Measurements from ENCODE around the gene MGAT4A.

MGAT4A gene

DNA sequence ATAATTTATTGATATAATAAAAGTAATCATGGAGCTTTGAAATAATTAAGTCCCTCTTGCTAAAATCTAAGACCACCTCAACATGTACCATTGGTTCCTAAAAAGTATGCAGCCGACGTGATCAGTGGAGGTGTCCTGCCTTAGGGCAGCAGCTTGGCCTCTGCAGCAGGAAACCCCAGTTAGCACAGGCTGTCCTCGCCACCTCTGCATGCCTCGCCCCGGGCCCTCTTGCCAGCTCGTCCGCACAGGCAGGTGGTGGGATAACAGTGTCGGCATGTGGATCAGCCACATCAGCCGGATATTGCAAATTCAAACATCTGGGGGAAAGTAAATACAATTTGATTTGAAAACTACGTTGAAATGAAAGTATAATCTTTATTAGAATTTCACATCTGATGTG is 145.5 kb downstream of the MGAT4A start (continued):
- TF ChIP-seq, protein P1, sequence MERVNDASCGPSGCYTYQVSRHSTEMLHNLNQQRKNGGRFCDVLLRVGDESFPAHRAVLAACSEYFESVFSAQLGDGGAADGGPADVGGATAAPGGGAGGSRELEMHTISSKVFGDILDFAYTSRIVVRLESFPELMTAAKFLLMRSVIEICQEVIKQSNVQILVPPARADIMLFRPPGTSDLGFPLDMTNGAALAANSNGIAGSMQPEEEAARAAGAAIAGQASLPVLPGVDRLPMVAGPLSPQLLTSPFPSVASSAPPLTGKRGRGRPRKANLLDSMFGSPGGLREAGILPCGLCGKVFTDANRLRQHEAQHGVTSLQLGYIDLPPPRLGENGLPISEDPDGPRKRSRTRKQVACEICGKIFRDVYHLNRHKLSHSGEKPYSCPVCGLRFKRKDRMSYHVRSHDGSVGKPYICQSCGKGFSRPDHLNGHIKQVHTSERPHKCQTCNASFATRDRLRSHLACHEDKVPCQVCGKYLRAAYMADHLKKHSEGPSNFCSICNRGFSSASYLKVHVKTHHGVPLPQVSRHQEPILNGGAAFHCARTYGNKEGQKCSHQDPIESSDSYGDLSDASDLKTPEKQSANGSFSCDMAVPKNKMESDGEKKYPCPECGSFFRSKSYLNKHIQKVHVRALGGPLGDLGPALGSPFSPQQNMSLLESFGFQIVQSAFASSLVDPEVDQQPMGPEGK (CRISPR knock-in tag; IDR thresholded peaks at IDR 0.05; ENCODE audit: borderline replicate concordance) = no peak

DNA sequence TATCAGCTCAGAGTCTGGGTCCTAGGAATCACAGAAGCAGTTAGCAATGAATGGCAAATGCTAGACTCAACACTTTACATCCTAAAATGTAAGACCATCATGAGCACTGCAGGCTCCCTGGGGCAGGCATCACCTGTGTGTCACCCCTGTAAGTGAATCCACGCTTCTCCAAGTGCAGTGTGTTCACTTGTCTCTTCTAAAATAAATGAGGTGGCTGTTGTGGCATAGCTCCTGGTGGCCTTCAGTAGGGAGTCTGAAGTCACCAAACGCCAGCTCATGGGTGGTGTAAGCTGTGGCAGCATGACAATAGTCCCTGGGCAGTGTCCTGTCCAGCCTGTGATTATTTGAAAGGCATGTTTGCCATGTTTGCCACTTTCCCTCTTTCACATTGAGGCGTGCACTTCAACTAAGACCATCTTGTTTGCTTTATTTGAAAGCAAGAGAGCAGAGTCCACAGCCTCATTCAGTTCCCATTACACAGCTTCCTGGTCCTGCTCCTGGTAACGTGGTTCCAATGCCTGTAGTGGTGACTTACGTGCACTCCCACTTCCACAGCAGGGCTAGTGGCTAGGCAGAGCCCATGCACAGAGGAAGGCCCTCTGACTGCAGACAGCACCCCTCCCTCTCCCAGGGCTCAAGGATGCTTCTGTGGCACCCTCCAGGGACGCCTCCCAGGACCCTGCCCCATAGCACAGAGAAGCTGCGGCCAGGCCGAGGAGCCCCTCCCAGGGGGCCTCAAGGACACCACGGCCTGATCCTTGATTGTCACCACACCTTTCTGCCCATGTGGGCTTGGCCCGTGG is 146.9 kb downstream of the MGAT4A start:
- no peak for ATAC-seq
- TF ChIP-seq SNAI2 (CRISPR knock-in tag; IDR thresholded peaks at IDR 0.05) (no peak), TOX (CRISPR knock-in tag; IDR thresholded peaks at IDR 0.05; ENCODE audit: borderline replicate concordance) (no peak), CSDC2 (CRISPR knock-in tag; IDR thresholded peaks at IDR 0.05) (no peak), ZNF8 (CRISPR knock-in tag; IDR thresholded peaks at IDR 0.05) (no peak), ZNF70 (CRISPR knock-in tag; IDR thresholded peaks at IDR 0.05) (no peak), ARNTL (CRISPR knock-in tag; IDR thresholded peaks at IDR 0.05; ENCODE audit: borderline replicate concordance, low read depth) (no peak), ZNF565 (CRISPR knock-in tag; conservative IDR thresholded peaks at IDR 0.05; ENCODE audit: low read depth) (no peak), GLIS3 (CRISPR knock-in tag; IDR thresholded peaks at IDR 0.05) (no peak), RARB (CRISPR knock-in tag; IDR thresholded peaks at IDR 0.05) (no peak), ZFP3 (CRISPR knock-in tag; IDR thresholded peaks at IDR 0.05) (no peak), TCF4 (CRISPR knock-in tag; IDR thresholded peaks at IDR 0.05; ENCODE audit: borderline replicate concordance) (no peak), ZC3H10 (CRISPR knock-in tag; IDR thresholded peaks at IDR 0.05) (no peak)
- TF ChIP-seq, protein P2, sequence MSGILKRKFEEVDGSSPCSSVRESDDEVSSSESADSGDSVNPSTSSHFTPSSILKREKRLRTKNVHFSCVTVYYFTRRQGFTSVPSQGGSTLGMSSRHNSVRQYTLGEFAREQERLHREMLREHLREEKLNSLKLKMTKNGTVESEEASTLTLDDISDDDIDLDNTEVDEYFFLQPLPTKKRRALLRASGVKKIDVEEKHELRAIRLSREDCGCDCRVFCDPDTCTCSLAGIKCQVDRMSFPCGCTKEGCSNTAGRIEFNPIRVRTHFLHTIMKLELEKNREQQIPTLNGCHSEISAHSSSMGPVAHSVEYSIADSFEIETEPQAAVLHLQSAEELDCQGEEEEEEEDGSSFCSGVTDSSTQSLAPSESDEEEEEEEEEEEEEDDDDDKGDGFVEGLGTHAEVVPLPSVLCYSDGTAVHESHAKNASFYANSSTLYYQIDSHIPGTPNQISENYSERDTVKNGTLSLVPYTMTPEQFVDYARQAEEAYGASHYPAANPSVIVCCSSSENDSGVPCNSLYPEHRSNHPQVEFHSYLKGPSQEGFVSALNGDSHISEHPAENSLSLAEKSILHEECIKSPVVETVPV (CRISPR knock-in tag; IDR thresholded peaks at IDR 0.05) = no peak

DNA sequence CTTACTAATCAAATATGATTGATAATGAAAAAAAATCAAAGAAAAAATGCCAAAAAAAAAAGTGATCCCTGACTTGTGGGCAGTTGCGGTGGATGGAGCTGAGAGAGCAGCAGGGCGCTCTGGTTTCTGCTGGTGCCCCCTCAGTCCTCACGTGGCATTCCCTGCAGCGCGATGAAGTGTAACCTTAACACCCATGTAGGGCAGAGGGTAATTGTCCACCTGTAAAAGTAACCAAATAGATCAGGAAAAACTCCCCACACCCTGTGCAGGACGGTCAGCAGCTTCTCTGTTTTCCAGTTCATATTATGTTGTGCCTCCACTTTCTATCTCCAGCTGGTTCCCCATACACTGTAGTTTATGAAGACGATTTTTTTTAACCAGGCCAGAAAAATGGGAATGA is 147.7 kb downstream of the MGAT4A start:
- TF ChIP-seq ZNF70 (CRISPR knock-in tag; IDR thresholded peaks at IDR 0.05) (no peak), TOX (CRISPR knock-in tag; IDR thresholded peaks at IDR 0.05; ENCODE audit: borderline replicate concordance) (no peak), PPARA (CRISPR knock-in tag; IDR thresholded peaks at IDR 0.05; ENCODE audit: borderline replicate concordance) (no peak), BACH2 (CRISPR knock-in tag; IDR thresholded peaks at IDR 0.05; ENCODE audit: borderline replicate concordance) (no peak), SNAI2 (CRISPR knock-in tag; IDR thresholded peaks at IDR 0.05) (no peak), ISL1 (CRISPR knock-in tag; IDR thresholded peaks at IDR 0.05) (no peak), TCF4 (CRISPR knock-in tag; IDR thresholded peaks at IDR 0.05; ENCODE audit: borderline replicate concordance) (no peak)
- TF ChIP-seq, protein P1 (CRISPR knock-in tag; IDR thresholded peaks at IDR 0.05; ENCODE audit: borderline replicate concordance) = no peak
- TF ChIP-seq, protein P3, sequence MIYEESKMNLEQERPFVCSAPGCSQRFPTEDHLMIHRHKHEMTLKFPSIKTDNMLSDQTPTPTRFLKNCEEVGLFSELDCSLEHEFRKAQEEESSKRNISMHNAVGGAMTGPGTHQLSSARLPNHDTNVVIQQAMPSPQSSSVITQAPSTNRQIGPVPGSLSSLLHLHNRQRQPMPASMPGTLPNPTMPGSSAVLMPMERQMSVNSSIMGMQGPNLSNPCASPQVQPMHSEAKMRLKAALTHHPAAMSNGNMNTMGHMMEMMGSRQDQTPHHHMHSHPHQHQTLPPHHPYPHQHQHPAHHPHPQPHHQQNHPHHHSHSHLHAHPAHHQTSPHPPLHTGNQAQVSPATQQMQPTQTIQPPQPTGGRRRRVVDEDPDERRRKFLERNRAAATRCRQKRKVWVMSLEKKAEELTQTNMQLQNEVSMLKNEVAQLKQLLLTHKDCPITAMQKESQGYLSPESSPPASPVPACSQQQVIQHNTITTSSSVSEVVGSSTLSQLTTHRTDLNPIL (CRISPR knock-in tag; IDR thresholded peaks at IDR 0.05; ENCODE audit: low read depth) = no peak
- TF ChIP-seq, protein P2 (CRISPR knock-in tag; IDR thresholded peaks at IDR 0.05) = no peak
- ATAC-seq = no peak

DNA sequence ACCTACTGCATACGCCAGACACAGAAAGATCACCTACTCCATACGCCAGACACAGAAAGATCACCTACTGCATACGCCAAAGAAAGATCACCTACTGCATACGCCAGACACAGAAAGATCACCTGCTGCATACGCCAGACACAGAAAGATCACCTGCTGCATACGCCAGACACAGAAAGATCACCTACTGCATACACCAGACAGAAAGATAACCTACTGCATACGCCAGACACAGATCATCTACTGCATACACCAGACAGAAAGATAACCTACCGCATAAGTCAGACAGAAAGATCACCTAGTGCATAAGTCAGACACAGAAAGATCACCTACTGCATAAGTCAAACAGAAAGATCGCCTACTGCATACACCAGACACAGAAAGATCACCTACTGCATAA is 148.4 kb downstream of the MGAT4A start:
- TF ChIP-seq, protein P1 (CRISPR knock-in tag; IDR thresholded peaks at IDR 0.05; ENCODE audit: borderline replicate concordance) = no peak
- no peak for TF ChIP-seq ARNTL (CRISPR knock-in tag; IDR thresholded peaks at IDR 0.05; ENCODE audit: borderline replicate concordance, low read depth)
- TF ChIP-seq GLIS3 (CRISPR knock-in tag; IDR thresholded peaks at IDR 0.05) = no peak
- TF ChIP-seq CSDC2 (CRISPR knock-in tag; IDR thresholded peaks at IDR 0.05) = no peak
- TF ChIP-seq RARB (CRISPR knock-in tag; IDR thresholded peaks at IDR 0.05) = no peak
- no peak for TF ChIP-seq ZC3H10 (CRISPR knock-in tag; IDR thresholded peaks at IDR 0.05)
- TF ChIP-seq TCF4 (CRISPR knock-in tag; IDR thresholded peaks at IDR 0.05; ENCODE audit: borderline replicate concordance) = no peak
- no peak for TF ChIP-seq BACH2 (CRISPR knock-in tag; IDR thresholded peaks at IDR 0.05; ENCODE audit: borderline replicate concordance)
- no peak for TF ChIP-seq OSR1 (CRISPR knock-in tag; IDR thresholded peaks at IDR 0.05)
- TF ChIP-seq ZNF565 (CRISPR knock-in tag; conservative IDR thresholded peaks at IDR 0.05; ENCODE audit: low read depth) = no peak
- TF ChIP-seq, protein P4, sequence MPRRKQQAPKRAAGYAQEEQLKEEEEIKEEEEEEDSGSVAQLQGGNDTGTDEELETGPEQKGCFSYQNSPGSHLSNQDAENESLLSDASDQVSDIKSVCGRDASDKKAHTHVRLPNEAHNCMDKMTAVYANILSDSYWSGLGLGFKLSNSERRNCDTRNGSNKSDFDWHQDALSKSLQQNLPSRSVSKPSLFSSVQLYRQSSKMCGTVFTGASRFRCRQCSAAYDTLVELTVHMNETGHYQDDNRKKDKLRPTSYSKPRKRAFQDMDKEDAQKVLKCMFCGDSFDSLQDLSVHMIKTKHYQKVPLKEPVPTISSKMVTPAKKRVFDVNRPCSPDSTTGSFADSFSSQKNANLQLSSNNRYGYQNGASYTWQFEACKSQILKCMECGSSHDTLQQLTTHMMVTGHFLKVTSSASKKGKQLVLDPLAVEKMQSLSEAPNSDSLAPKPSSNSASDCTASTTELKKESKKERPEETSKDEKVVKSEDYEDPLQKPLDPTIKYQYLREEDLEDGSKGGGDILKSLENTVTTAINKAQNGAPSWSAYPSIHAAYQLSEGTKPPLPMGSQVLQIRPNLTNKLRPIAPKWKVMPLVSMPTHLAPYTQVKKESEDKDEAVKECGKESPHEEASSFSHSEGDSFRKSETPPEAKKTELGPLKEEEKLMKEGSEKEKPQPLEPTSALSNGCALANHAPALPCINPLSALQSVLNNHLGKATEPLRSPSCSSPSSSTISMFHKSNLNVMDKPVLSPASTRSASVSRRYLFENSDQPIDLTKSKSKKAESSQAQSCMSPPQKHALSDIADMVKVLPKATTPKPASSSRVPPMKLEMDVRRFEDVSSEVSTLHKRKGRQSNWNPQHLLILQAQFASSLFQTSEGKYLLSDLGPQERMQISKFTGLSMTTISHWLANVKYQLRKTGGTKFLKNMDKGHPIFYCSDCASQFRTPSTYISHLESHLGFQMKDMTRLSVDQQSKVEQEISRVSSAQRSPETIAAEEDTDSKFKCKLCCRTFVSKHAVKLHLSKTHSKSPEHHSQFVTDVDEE (CRISPR knock-in tag; IDR thresholded peaks at IDR 0.05) = no peak
- no peak for ATAC-seq
